Measurements from ENCODE around the gene SHOX. TPM values are rescaled to one million over a fixed set of nuclear protein-coding genes. Genes with fewer than 3 reads are reported as not detected.

SHOX gene
- total and polyA plus RNA-seq, 10 of the 15 experiments (the other 5 are each of a cell fraction or from before 2014, with no cell fraction given): 0.42 TPM; not detected in 9

DNA sequence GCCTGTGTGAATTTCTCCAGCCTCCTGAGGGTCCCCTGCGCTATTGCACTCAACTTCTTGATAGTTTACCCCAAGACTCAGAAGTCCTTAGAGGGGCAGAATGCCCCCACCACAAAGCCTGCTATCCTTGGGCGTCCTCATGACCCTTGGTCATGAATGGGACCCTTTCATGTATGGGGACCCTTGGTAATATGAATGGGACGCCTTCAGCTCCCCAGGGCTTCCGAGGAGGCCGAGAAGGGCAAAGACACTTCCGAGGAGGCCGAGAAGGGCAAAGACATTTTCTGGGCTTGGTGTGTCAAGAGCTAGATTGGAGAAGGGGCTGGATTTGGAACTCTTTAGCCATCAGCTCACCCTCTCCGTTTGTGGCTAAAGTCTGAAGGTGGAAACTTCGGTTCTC lies 8.6 kb downstream of the SHOX start:
- Histone ChIP-seq H2AFZ (ENCODE audit: control insufficient read depth, low read depth, low read length) (no peak overlapping the region), H4K20me1 (ENCODE audit: control insufficient read depth, insufficient read depth) (no peaks in the 10 kb centered on the region), H3K9ac (ENCODE audit: control insufficient read depth, insufficient read depth, low read length) (no peak overlapping the region), H3K79me2 (ENCODE audit: control insufficient read depth, insufficient read depth, low read length) (no peaks in the 10 kb centered on the region), H3K4me3 (no peak overlapping the region), H3K27ac (ENCODE audit: control insufficient read depth, insufficient read depth) (no peak overlapping the region), H3K4me2 (ENCODE audit: control insufficient read depth, insufficient read depth) (no peak overlapping the region), H3K9me3 (replicated peaks; ENCODE audit: control insufficient read depth, insufficient read depth, low read length) (no peaks in the 10 kb centered on the region; the same call in 2 of the 3 replicates), H3K4me1 (ENCODE audit: control insufficient read depth, insufficient read depth, low read length) (no peaks in the 10 kb centered on the region), H3K27me3 (replicated peaks in 1 of 2; ENCODE audit: control insufficient read depth in 2 of 2, insufficient read depth in 2 of 2, low read length in 1 of 2) (no peaks in the 10 kb centered on the region), H3K36me3 (ENCODE audit: control insufficient read depth in 2 of 2, insufficient read depth in 2 of 2, low read length in 1 of 2) (no peaks in the 10 kb centered on the region)
- 20% methylated on average over 9 of the region's 9 CpGs for WGBS (ENCODE audit: insufficient coverage, insufficient replicate concordance, low lambda C conversion rate, missing lambda C conversion rate)
- BruUV-seq (replicated peaks): no TSS peak
- FAIRE-seq (no peak), ATAC-seq (no peak), DNase-seq (ENCODE audit: low read depth, low spot score) (no peak)
- in situ Hi-C loops (cut with MboI) (no loop called here), intact Hi-C loops (cut with micrococcal nuclease; ENCODE audit: unreplicated experiment) (no loop called here)
- POLR2A ChIA-PET: no interaction called here
- RAD21 ChIA-PET (ENCODE audit: unreplicated experiment): no interaction called here
- SMC1A ChIA-PET (ENCODE audit: uncharacterized antibody, unreplicated experiment): no interaction called here
- CTCF ChIA-PET: no interaction called here
- no peak for TF ChIP-seq ZSCAN29 (IDR thresholded peaks at IDR 0.05)
- no peak for TF ChIP-seq STAT3 (IDR thresholded peaks at IDR 0.05; ENCODE audit: low read depth, low read length)
- no peak for TF ChIP-seq ZNF384 (IDR thresholded peaks at IDR 0.05; ENCODE audit: borderline replicate concordance, low read depth, low read length)
- TF ChIP-seq POU2F2 (IDR thresholded peaks at IDR 0.05; ENCODE audit: borderline replicate concordance, low read depth, low read length): no peak
- TF ChIP-seq RBBP5 (conservative IDR thresholded peaks at IDR 0.05): no peak
- no peak for TF ChIP-seq LARP7 (IDR thresholded peaks at IDR 0.05)
- no peak for TF ChIP-seq SMAD5 (IDR thresholded peaks at IDR 0.05; ENCODE audit: low read depth)
- TF ChIP-seq ESRRA (IDR thresholded peaks at IDR 0.05; ENCODE audit: low read length): no peak
- no peak for TF ChIP-seq YY1 (IDR thresholded peaks at IDR 0.05; ENCODE audit: low read depth, low read length)
- no peak for TF ChIP-seq ZNF622 (IDR thresholded peaks at IDR 0.05)
- no peak for TF ChIP-seq DPF2 (IDR thresholded peaks at IDR 0.05)
- no peak for TF ChIP-seq BCL11A (IDR thresholded peaks at IDR 0.05; ENCODE audit: low read depth, low read length)
- no peak for TF ChIP-seq ETV6 (conservative IDR thresholded peaks at IDR 0.05 in 1 of 2, IDR thresholded peaks at IDR 0.05 in 1 of 2; ENCODE audit: borderline replicate concordance in 1 of 2, low read depth in 1 of 2)
- TF ChIP-seq MYB (IDR thresholded peaks at IDR 0.05; ENCODE audit: borderline replicate concordance, low read depth, low read length): no peak
- TF ChIP-seq CREB1 (IDR thresholded peaks at IDR 0.05; ENCODE audit: low read depth): no peak
- no peak for TF ChIP-seq BACH1 (IDR thresholded peaks at IDR 0.05; ENCODE audit: borderline replicate concordance)

Measured in GM12878 (cell line).